OCI-LY7 (cell line): ENCODE data around the gene RNF11.

Experiments used
- EZH2phosphoT487 ChIP-seq: fragments of 200-600 bp; sonication (generic); IDR thresholded peaks from 2 replicates; pipeline ENCODE4 v1.6.1; 2018; ENCODE audit warnings: low read depth, borderline replicate concordance, mild to moderate bottlenecking, mixed run types, antibody characterized with exemption, low read length, moderate library complexity, mixed read lengths
- TF ChIP-seq, protein P1 (sequence below): fragments of 200-600 bp; sonication (generic); conservative IDR thresholded peaks from 2 replicates; pipeline ENCODE4 v1.5.1; 2014; ENCODE audit warnings: mild to moderate bottlenecking, antibody characterized with exemption, low read length, moderate library complexity, mixed read lengths

DNA sequence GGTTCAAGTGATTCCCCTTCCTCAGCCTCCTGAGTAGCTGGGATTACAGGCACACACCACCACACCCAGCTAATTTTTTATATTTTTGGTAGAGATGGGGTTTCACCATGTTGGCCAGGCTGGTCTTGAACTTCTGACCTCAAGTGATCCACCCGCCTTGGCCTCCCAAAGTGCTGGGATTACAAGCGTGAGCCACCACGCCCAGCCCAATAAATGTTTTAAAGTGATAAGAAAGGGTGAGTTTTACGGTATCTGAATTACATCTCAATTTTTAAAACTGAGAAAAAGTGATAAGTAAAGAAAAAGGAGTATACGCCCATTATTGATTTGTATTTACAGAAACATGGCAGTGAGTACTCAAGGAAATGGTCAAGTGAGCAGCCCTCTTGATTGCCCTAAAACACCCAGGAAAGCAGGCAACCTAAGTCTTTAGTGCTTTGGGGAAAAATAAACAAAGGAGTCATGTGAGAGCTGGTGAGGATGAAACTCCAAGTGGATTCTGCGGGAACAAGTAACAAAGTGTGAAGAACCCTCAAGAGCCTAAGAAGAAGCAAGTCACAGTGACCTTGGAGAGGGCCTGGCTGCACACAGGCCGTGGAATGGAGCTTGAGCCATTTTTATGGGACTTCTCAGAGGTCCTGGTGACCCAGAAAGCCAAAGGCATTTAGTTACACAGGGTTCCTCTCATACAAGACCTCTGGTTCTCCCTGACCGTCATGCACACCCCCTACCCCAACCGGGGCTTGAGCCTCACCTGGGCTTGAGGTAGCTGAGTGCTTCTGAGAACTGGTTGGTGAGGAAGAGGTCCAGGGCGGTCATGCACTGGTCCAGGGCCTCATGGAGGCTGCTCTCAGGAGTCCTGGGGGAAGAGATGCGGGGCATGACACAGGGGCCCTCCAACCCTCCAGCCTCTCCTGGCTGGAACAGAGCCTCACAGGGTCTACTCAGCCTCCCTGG is 85.2 kb downstream of the RNF11 start:
- TF ChIP-seq, protein P1, sequence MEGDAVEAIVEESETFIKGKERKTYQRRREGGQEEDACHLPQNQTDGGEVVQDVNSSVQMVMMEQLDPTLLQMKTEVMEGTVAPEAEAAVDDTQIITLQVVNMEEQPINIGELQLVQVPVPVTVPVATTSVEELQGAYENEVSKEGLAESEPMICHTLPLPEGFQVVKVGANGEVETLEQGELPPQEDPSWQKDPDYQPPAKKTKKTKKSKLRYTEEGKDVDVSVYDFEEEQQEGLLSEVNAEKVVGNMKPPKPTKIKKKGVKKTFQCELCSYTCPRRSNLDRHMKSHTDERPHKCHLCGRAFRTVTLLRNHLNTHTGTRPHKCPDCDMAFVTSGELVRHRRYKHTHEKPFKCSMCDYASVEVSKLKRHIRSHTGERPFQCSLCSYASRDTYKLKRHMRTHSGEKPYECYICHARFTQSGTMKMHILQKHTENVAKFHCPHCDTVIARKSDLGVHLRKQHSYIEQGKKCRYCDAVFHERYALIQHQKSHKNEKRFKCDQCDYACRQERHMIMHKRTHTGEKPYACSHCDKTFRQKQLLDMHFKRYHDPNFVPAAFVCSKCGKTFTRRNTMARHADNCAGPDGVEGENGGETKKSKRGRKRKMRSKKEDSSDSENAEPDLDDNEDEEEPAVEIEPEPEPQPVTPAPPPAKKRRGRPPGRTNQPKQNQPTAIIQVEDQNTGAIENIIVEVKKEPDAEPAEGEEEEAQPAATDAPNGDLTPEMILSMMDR: no peak
- TF ChIP-seq EZH2phosphoT487: no peak
